ENCODE results near the gene DHX16.

Gene DHX16

GRCh38 chr6:30691208-30691847, 18.5 kb upstream of the DHX16 start:
- DNase-seq = no peak

- peak; percentile 78 for DNase-seq
These were observed 17.8 kb upstream of the DHX16 start, which contains the start of gene NRM for GRCh38 chr6:30690403-30691207. Gene NRM (minus strand): TSS chr6:30690984. CDS start chr6:30690974, 10 bp downstream.

- DNase-seq = no peak
These were observed 17.2 kb upstream of the DHX16 start for GRCh38 chr6:30689985-30690384.

- no peak for DNase-seq
These were observed 16.4 kb upstream of the DHX16 start for GRCh38 chr6:30689022-30689865.

- no peak for DNase-seq
These were observed 15.8 kb upstream of the DHX16 start for GRCh38 chr6:30688569-30688968.

GRCh38 chr6:30687659-30688431, 15.0 kb upstream of the DHX16 start:
- DNase-seq = no peak

GRCh38 chr6:30686908-30687658, 14.3 kb upstream of the DHX16 start:
- DNase-seq = peak; percentile 75

- peak; percentile 85 for DNase-seq
These were observed 13.5 kb upstream of the DHX16 start, which contains the start of gene PPP1R18 for GRCh38 chr6:30686009-30686907. Gene PPP1R18 (minus strand): TSS chr6:30686645. CDS start chr6:30686018, 627 bp downstream.

GRCh38 chr6:30685157-30686008, 12.6 kb upstream of the DHX16 start:
- DNase-seq = peak; percentile 44

- DNase-seq = peak; percentile 56
These were observed 11.8 kb upstream of the DHX16 start for GRCh38 chr6:30684386-30685156.

- DNase-seq = no peak
These were observed 11.2 kb upstream of the DHX16 start for GRCh38 chr6:30683980-30684338.

- no peak for DNase-seq
These were observed 10.6 kb upstream of the DHX16 start for GRCh38 chr6:30683183-30683979.

GRCh38 chr6:30682143-30683117, 9.6 kb upstream of the DHX16 start:
- DNase-seq = peak; percentile 82

GRCh38 chr6:30681766-30682142, 8.9 kb upstream of the DHX16 start:
- peak; percentile 38 for DNase-seq

- DNase-seq = no peak
These were observed 7.1 kb upstream of the DHX16 start for GRCh38 chr6:30679765-30680535.
